H1 (cell line): Measurements from ENCODE around the gene FAM83B. TPM values are rescaled to one million over a fixed set of nuclear protein-coding genes. Genes with fewer than 3 reads are reported as not detected.

Source experiments
- CTCF ChIA-PET: fragments of 300-600 bp; sonication (Branson Sonifier 250); formaldehyde crosslinking; loops from one replicate; lab custom pipeline; 2021; ENCODE audit not compliant: partially characterized antibody; lab: Charles Lee
- POLR2A ChIA-PET: fragments of 300-600 bp; sonication (Branson Sonifier 250); formaldehyde crosslinking; loops from one replicate; lab custom pipeline; 2021; ENCODE audit warnings: inconsistent platforms; ENCODE audit not compliant: partially characterized antibody; lab: Charles Lee
- DNase-seq, 2 experiments: peaks; one replicate each; pipeline versions ENCODE4 v3.0.0 to v3.0.0-alpha.2; 2010 to 2022; ENCODE audit warnings: low spot score in 2 of 2, low read depth in 1 of 2, mixed read lengths in 1 of 2
- FAIRE-seq: peaks from 2 replicates; lab custom pipeline; 2011; peaks lifted over from hg19 to GRCh38; lab: Jason Lieb, UNC
- H2AFZ ChIP-seq: 2 replicates; pipeline ENCODE4 v1.8.1; 2012; ENCODE audit warnings: low read length, inconsistent platforms
- H2AK5ac ChIP-seq: 2 replicates; pipeline ENCODE4 v1.6.1; 2013; ENCODE audit warnings: low read depth, low read length
- H2BK120ac ChIP-seq: replicated peaks from 2 replicates; pipeline ENCODE3; 2013; ENCODE audit warnings: low read depth, low read length, inconsistent platforms
- H2BK12ac ChIP-seq: 2 replicates; pipeline ENCODE4 v1.6.1; 2013; ENCODE audit warnings: low read depth, low read length
- H2BK15ac ChIP-seq: 2 replicates; pipeline ENCODE4 v1.6.1; 2013; ENCODE audit warnings: low read length
- H2BK20ac ChIP-seq: 2 replicates; pipeline ENCODE4 v1.6.1; 2013; ENCODE audit warnings: low read length
- H2BK5ac ChIP-seq: 2 replicates; pipeline ENCODE4 v1.6.1; 2013; ENCODE audit warnings: low read depth, low read length
- H3K14ac ChIP-seq: 2 replicates; pipeline ENCODE4 v1.6.1; 2013; ENCODE audit warnings: inconsistent platforms; ENCODE audit not compliant: insufficient read length
- H3K18ac ChIP-seq: 2 replicates; pipeline ENCODE4 v1.6.1; 2013; ENCODE audit warnings: low read length; ENCODE audit errors: extremely low read depth
- H3K23ac ChIP-seq: 2 replicates; pipeline ENCODE4 v1.6.1; 2013; ENCODE audit warnings: inconsistent platforms; ENCODE audit not compliant: insufficient read length
- H3K23me2 ChIP-seq: 2 replicates; pipeline ENCODE4 v1.6.1; 2013; ENCODE audit warnings: low read depth, low read length
- H3K27ac ChIP-seq: 2 replicates; pipeline ENCODE4 v1.6.1; 2011; ENCODE audit warnings: low read depth, low read length, inconsistent platforms
- H3K27me3 ChIP-seq, 4 experiments: replicated peaks in 1 of 4; 1 replicate in 1 of 4; 2 replicates in 3 of 4; pipeline versions ENCODE4 v1.6.1 to v1.8.1; 2011 to 2013; ENCODE audit warnings: low read length in 3 of 4, mild to moderate bottlenecking in 3 of 4, inconsistent platforms in 2 of 4, mixed read lengths in 2 of 4, moderate library complexity in 1 of 4; ENCODE audit not compliant: control insufficient read depth in 3 of 4, insufficient read depth in 3 of 4; ENCODE audit errors: extremely low read depth in 1 of 4
- H3K36me3 ChIP-seq, 4 experiments: 2 replicates each; pipeline versions ENCODE4 v1.6.1 to v1.8.1; 2011 to 2013; ENCODE audit warnings: mild to moderate bottlenecking in 4 of 4, low read length in 3 of 4, moderate library complexity in 2 of 4, control low read depth in 1 of 4, inconsistent platforms in 1 of 4; ENCODE audit not compliant: insufficient read depth in 4 of 4, control insufficient read depth in 2 of 4
- H3K4ac ChIP-seq: replicated peaks from 2 replicates; pipeline ENCODE3; 2013; ENCODE audit warnings: low read length, low read depth, mixed read lengths, inconsistent platforms; ENCODE audit not compliant: insufficient read length
- H3K4me1 ChIP-seq, 4 experiments: replicated peaks in 1 of 4; 1 replicate in 1 of 4; 2 replicates in 3 of 4; pipeline versions ENCODE4 v1.6.1 to v1.8.1; 2011 to 2013; ENCODE audit warnings: low read length in 3 of 4, inconsistent platforms in 2 of 4, mixed read lengths in 1 of 4; ENCODE audit not compliant: insufficient read depth in 4 of 4, control insufficient read depth in 3 of 4
- H3K4me2 ChIP-seq, 2 experiments: 2 replicates each; pipeline versions ENCODE4 v1.6.1 to v1.8.1; 2011 to 2013; ENCODE audit warnings: low read depth in 2 of 2, low read length in 2 of 2, control low read depth in 1 of 2, inconsistent platforms in 1 of 2, mild to moderate bottlenecking in 1 of 2; ENCODE audit not compliant: insufficient read depth in 1 of 2
- H3K4me3 ChIP-seq, 4 experiments: fragments of 200-600, 300-600 bp in 1 of 4; sonication (generic), shearing (Covaris generic), sonication (Bioruptor Twin) in 1 of 4; 2 replicates each; pipeline versions ENCODE4 v1.5.1 to v1.8.1; 2011 to 2016; ENCODE audit warnings: low read length in 4 of 4, low read depth in 3 of 4, control low read depth in 2 of 4, inconsistent platforms in 2 of 4, mild to moderate bottlenecking in 2 of 4, mixed read lengths in 1 of 4, moderate library complexity in 1 of 4; ENCODE audit not compliant: insufficient read depth in 2 of 4; ENCODE audit errors: extremely low read depth in 1 of 4
- H3K56ac ChIP-seq: replicated peaks from 2 replicates; pipeline ENCODE3; 2013; ENCODE audit warnings: low read depth, mild to moderate bottlenecking, mixed read lengths, low read length, inconsistent platforms; ENCODE audit not compliant: insufficient read length
- H3K79me1 ChIP-seq: 2 replicates; pipeline ENCODE4 v1.6.1; 2013; ENCODE audit warnings: low read depth, low read length, control low read depth
- H3K79me2 ChIP-seq, 2 experiments: 2 replicates each; pipeline versions ENCODE4 v1.6.1 to v1.8.1; 2012 to 2013; ENCODE audit warnings: low read length in 2 of 2, mild to moderate bottlenecking in 2 of 2, inconsistent platforms in 1 of 2; ENCODE audit not compliant: insufficient read depth in 2 of 2, control insufficient read depth in 1 of 2
- H3K9ac ChIP-seq, 4 experiments: replicated peaks in 1 of 4; 1 replicate in 1 of 4; 2 replicates in 3 of 4; pipeline versions ENCODE4 v1.6.1 to v1.8.1; 2011 to 2013; ENCODE audit warnings: low read depth in 3 of 4, low read length in 3 of 4, control low read depth in 2 of 4, mild to moderate bottlenecking in 2 of 4, moderate library complexity in 2 of 4, inconsistent platforms in 1 of 4; ENCODE audit errors: extremely low read depth in 1 of 4
- H3K9me3 ChIP-seq, 2 experiments: 2 replicates each; pipeline versions ENCODE4 v1.6.1 to v1.8.1; 2012 to 2013; ENCODE audit warnings: mild to moderate bottlenecking in 2 of 2, moderate library complexity in 2 of 2, control low read depth in 1 of 2, inconsistent platforms in 1 of 2, low read depth in 1 of 2, low read length in 1 of 2, mixed read lengths in 1 of 2; ENCODE audit not compliant: insufficient read depth in 2 of 2
- H4K20me1 ChIP-seq, 2 experiments: replicated peaks in 1 of 2; 2 replicates each; pipeline versions ENCODE3 to v1.8.1; 2011 to 2013; ENCODE audit warnings: inconsistent platforms in 2 of 2, low read length in 2 of 2, mild to moderate bottlenecking in 1 of 2; ENCODE audit not compliant: insufficient read depth in 2 of 2, control insufficient read depth in 1 of 2
- H4K5ac ChIP-seq: 2 replicates; pipeline ENCODE4 v1.6.1; 2013; ENCODE audit warnings: low read length, low read depth, mixed read lengths, inconsistent platforms; ENCODE audit not compliant: insufficient read length
- H4K8ac ChIP-seq: 2 replicates; pipeline ENCODE4 v1.8.0; 2013; ENCODE audit warnings: mild to moderate bottlenecking, moderate library complexity, low read length, inconsistent platforms; ENCODE audit not compliant: insufficient read depth; ENCODE audit errors: extremely low read depth
- H4K91ac ChIP-seq: replicated peaks from 2 replicates; pipeline ENCODE3; 2013; ENCODE audit warnings: low read length, mixed read lengths, inconsistent platforms; ENCODE audit not compliant: insufficient read length
- CBX8 ChIP-seq: fragments of 300-800, 300-1000 bp; sonication (generic); IDR thresholded peaks from 2 replicates; pipeline ENCODE4 v1.7.1; 2016; ENCODE audit warnings: low read depth, low read length, borderline replicate concordance
- GABPA ChIP-seq: IDR thresholded peaks from 2 replicates; pipeline ENCODE4 v1.6.1; 2011; ENCODE audit warnings: mild to moderate bottlenecking, low read length, moderate library complexity, borderline replicate concordance; ENCODE audit not compliant: insufficient read depth
- GTF2F1 ChIP-seq: IDR thresholded peaks from 2 replicates; pipeline ENCODE4 v1.6.1; 2012; ENCODE audit warnings: low read depth, low read length, improper control_type of control experiment, borderline replicate concordance
- HDAC6 ChIP-seq: IDR thresholded peaks from one replicate; pipeline ENCODE4 v1.7.1; 2012; ENCODE audit warnings: low read depth, mild to moderate bottlenecking, inconsistent platforms, low read length, moderate library complexity
- NANOG ChIP-seq: IDR thresholded peaks from 2 replicates; pipeline ENCODE4 v1.6.1; 2011; ENCODE audit warnings: low read length, low read depth, mild to moderate bottlenecking, inconsistent platforms; ENCODE audit not compliant: insufficient read depth, poor library complexity, severe bottlenecking
- NRF1 ChIP-seq: IDR thresholded peaks from 2 replicates; pipeline ENCODE4 v1.6.1; 2011; ENCODE audit warnings: mild to moderate bottlenecking, low read depth, low read length, improper control_type of control experiment
- RNF2 ChIP-seq: fragments of 200-900, 300-1000 bp; sonication (generic); IDR thresholded peaks from 2 replicates; pipeline ENCODE4 v1.7.1; 2016; ENCODE audit warnings: borderline replicate concordance, low read depth, mild to moderate bottlenecking, antibody characterized with exemption, low read length; ENCODE audit not compliant: poor library complexity, severe bottlenecking; ENCODE audit errors: missing control alignments
- SP4 ChIP-seq: IDR thresholded peaks from 2 replicates; pipeline ENCODE4 v1.6.1; 2012; ENCODE audit warnings: low read length, inconsistent platforms
- TAF1 ChIP-seq: IDR thresholded peaks from 2 replicates; pipeline ENCODE4 v1.6.1; 2011; ENCODE audit warnings: mild to moderate bottlenecking, low read depth, low read length
- WGBS, 2 experiments: shearing (Covaris generic) in 1 of 2; methylation state at CpG; one replicate each; pipeline versions ENCODE4 v1.1.6 to v1.1.7; 2013 to 2015; ENCODE audit warnings: low lambda C conversion rate in 2 of 2, mixed read lengths in 2 of 2, inconsistent platforms in 1 of 2, low coverage in 1 of 2, missing lambda C conversion rate in 1 of 2; ENCODE audit not compliant: insufficient replicate concordance in 2 of 2, insufficient coverage in 1 of 2, insufficient read length in 1 of 2; ENCODE audit errors: extremely low coverage in 1 of 2, missing lambda C conversion rate in 1 of 2; 5-methylcytosine and 5-hydroxymethylcytosine counted together
- polyA plus RNA-seq, 7 experiments: library from polyadenylated mRNA; depleted of rRNA in 3 of 7; stranded (reverse) in 5 of 7; unstranded in 2 of 7; fragments of >200 nt in 5 of 7; fragments of 200-250 nt in 2 of 7; gene quantifications; 1 replicate in 5 of 7; 2 replicates in 1 of 7; 4 replicates in 1 of 7; pipeline versions ENCODE4 v1.2.1 to v1.2.3, GENCODE V29; 2011 to 2013; ENCODE audit warnings: missing spikeins in 2 of 7, mixed read lengths in 2 of 7
- total RNA-seq: library from RNA; stranded (reverse); fragmentation: NEBNext Ultra II Directional; extraction: Animal tissue kit (Norgen Biotek cat#: 25700); gene quantifications from 2 replicates; pipeline ENCODE4 v1.2.1, GENCODE V29; 2021
- TF ChIP-seq, protein P1 (sequence below): IDR thresholded peaks from 2 replicates; pipeline ENCODE4 v1.6.1; 2011; ENCODE audit warnings: low read length, improper control_type of control experiment

Gene FAM83B
- total and polyA plus RNA-seq, 2 of the 8 experiments (the other 6 are each of a cell fraction or from before 2014, with no cell fraction given) = 0.71 to 5.7 TPM

DNA sequence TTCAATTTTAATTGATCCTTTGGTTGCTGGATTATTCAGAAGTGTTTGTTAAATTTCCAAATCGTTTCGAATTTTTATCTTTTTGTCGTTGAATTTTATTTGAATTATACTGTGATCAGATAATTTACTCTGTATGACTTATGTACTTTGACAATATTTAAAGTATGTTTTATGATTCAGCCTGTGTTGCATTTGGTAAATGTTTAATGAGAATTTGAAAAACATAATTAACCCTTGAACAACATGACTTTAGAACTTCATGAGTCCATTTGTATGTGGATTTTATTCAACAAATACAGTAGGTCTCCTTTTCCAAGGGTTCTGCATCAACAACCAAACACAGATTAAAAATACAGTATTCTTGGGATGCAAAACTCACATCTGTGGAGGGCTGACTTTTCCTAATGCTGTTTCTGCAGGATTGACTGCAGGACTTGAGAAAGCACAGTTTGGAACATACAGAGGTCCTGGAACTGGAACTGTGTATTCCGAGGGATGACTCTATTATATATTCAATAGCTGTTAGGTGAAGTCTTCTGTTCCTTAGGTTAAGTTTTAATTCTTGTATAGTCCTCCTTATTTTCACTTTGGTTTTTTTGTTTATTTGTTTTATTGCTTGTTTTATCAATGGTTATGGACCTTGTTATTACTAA is 40.5 kb downstream of the FAM83B start:
- no peaks in the 10 kb centered on the region for H3K79me1 ChIP-seq

More for the DNA sequence above, 40.5 kb downstream of the FAM83B start:
- Histone ChIP-seq H2BK15ac (no peak overlapping the region), H3K36me3 (no peaks in the 10 kb centered on the region), H3K14ac (no peak overlapping the region), H2AK5ac (no peak overlapping the region), H3K27ac (no peak overlapping the region), H3K4me2 (no peak overlapping the region), H3K4ac (no peak overlapping the region), H2AFZ (no peak overlapping the region), H4K91ac (no peak overlapping the region), H3K18ac (no peak overlapping the region), H3K9me3 (no peaks in the 10 kb centered on the region), H2BK12ac (no peak overlapping the region), H3K23ac (no peak overlapping the region), H4K20me1 (no peaks in the 10 kb centered on the region), H4K5ac (no peak overlapping the region), H3K4me3 (no peak overlapping the region), H3K4me1 (no peaks in the 10 kb centered on the region), H4K8ac (no peak overlapping the region), H3K9ac (no peak overlapping the region), H3K56ac (no peak overlapping the region), H2BK20ac (no peak overlapping the region), H2BK120ac (no peak overlapping the region), H3K79me2 (no peaks in the 10 kb centered on the region), H3K23me2 (no peaks in the 10 kb centered on the region), H3K27me3 (no peaks in the 10 kb centered on the region), H2BK5ac (no peak overlapping the region)
- ChIA-PET POLR2A (no interaction called here), CTCF (no interaction called here)
- FAIRE-seq = no peak
- DNase-seq = no peak
- 99% methylated on average over 4 of the region's 4 CpGs; no CpG with 5 or more reads in 1 of the 2 experiments for WGBS, 2 experiments
- no peak for TF ChIP-seq RNF2
- TF ChIP-seq NANOG = no peak
- TF ChIP-seq NRF1 = no peak
- no peak for TF ChIP-seq HDAC6
- TF ChIP-seq GTF2F1 = no peak
- TF ChIP-seq GABPA = no peak
- no peak for TF ChIP-seq SP4
- TF ChIP-seq, protein P1, sequence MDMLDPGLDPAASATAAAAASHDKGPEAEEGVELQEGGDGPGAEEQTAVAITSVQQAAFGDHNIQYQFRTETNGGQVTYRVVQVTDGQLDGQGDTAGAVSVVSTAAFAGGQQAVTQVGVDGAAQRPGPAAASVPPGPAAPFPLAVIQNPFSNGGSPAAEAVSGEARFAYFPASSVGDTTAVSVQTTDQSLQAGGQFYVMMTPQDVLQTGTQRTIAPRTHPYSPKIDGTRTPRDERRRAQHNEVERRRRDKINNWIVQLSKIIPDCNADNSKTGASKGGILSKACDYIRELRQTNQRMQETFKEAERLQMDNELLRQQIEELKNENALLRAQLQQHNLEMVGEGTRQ = no peak
- TF ChIP-seq TAF1 = no peak
- TF ChIP-seq CBX8 = no peak
